Nephron progenitor cell (in vitro differentiated cells): ENCODE measurements around the gene NBAS.
A peak's percentile ranks its signal among the peaks of the same experiment; 100 is the strongest.

Experiments used
- DNase-seq: peaks from one replicate; pipeline ENCODE4 v3.0.0; 2021
- H3K27ac Mint-ChIP-seq: 2 replicates; pipeline ENCODE4 v1.8.0; 2021; ENCODE audit warnings: mild to moderate bottlenecking, moderate library complexity, mixed read lengths
- H3K27me3 Mint-ChIP-seq: 2 replicates; pipeline ENCODE4 v1.8.0; 2021; ENCODE audit warnings: mild to moderate bottlenecking, low read depth, mixed read lengths; ENCODE audit not compliant: poor library complexity
- H3K36me3 Mint-ChIP-seq: 2 replicates; pipeline ENCODE4 v1.8.0; 2021; ENCODE audit warnings: low read depth, mixed read lengths
- H3K4me1 Mint-ChIP-seq: 2 replicates; pipeline ENCODE4 v1.8.0; 2021; ENCODE audit warnings: mixed read lengths
- H3K4me3 Mint-ChIP-seq: 2 replicates; pipeline ENCODE4 v1.8.0; 2021; ENCODE audit warnings: mild to moderate bottlenecking, moderate library complexity, mixed read lengths
- H3K9me3 Mint-ChIP-seq: 2 replicates; pipeline ENCODE4 v1.8.0; 2021; ENCODE audit warnings: mild to moderate bottlenecking, moderate library complexity, mixed read lengths
- TF ChIP-seq, protein P1 (sequence below): fragments of 200-600 bp; sonication (generic); IDR thresholded peaks from 2 replicates; pipeline ENCODE4 v1.5.0; 2021; ENCODE audit warnings: antibody characterized with exemption

Gene NBAS

DNA sequence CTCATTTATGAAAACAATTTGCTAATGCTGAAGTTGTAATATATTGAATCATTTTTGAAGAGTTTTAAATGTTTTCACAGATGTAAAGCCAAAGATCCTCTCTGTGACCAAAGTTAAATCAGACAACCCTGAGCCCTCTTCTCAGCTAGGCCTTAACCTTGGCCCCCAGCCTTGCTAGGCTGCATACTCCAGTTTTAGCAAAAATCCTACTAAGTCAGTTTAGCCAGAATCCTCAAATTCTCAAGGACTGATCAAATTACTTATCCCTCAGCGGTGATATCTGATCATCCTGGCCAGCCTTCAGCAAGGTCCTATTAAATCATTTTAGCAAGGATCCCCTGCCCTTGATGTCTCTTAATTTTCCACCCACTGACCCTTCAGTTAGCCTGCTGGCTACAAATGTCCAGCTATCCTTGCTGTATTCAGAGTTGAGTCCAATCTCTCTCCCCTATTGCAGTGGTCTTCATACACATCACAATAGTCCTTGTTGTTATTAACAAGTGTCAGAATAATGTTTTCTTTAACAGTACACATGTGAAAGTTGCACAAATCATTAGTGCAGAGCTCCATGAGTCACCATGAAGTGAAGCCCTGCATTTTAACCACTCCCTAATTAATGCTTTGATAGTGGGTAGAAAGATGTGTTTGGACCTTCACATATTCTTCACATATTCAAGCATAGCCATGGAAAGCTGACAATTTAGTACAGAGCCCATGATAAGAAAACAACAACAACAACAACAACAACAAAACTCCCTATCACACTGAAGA lies 206.4 kb downstream of the NBAS start:
- peak; percentile 3 for DNase-seq
- Mint-ChIP-seq H3K27ac (peak overlapping the region; percentile 87), H3K9me3 (peaks cover 4% of the 10 kb centered on the region), H3K27me3 (no peaks in the 10 kb centered on the region), H3K4me3 (no peak overlapping the region), H3K36me3 (peaks cover 84% of the 10 kb centered on the region), H3K4me1 (peaks cover 19% of the 10 kb centered on the region)
- TF ChIP-seq, protein P1, sequence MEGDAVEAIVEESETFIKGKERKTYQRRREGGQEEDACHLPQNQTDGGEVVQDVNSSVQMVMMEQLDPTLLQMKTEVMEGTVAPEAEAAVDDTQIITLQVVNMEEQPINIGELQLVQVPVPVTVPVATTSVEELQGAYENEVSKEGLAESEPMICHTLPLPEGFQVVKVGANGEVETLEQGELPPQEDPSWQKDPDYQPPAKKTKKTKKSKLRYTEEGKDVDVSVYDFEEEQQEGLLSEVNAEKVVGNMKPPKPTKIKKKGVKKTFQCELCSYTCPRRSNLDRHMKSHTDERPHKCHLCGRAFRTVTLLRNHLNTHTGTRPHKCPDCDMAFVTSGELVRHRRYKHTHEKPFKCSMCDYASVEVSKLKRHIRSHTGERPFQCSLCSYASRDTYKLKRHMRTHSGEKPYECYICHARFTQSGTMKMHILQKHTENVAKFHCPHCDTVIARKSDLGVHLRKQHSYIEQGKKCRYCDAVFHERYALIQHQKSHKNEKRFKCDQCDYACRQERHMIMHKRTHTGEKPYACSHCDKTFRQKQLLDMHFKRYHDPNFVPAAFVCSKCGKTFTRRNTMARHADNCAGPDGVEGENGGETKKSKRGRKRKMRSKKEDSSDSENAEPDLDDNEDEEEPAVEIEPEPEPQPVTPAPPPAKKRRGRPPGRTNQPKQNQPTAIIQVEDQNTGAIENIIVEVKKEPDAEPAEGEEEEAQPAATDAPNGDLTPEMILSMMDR, result no peak

DNA sequence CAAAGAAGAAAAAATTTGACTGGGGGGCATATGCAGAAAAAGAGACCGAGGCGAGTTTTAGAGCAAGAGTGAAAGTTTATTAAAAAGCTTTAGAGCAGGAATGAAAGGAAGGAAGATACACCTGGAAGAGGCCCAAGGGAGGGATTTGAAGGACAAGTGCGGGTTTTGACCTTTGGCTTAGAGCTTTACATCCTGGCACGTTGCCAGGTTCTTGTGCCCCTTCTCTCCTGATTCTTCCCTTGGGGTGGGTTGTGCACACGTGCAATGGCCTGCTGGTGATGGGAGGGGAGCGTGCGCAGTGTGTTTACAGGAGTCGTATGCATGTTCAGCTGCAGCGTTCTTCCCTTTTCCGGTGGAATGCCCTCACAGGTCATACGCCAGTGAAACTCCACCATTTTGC lies 208.8 kb downstream of the NBAS start:
- DNase-seq, result no peak
- peaks cover 2% of the 10 kb centered on the region for H3K9me3 Mint-ChIP-seq
- no peaks in the 10 kb centered on the region for H3K27me3 Mint-ChIP-seq
- peaks cover 85% of the 10 kb centered on the region for H3K36me3 Mint-ChIP-seq
- no peak overlapping the region for H3K4me3 Mint-ChIP-seq
- no peak overlapping the region for H3K27ac Mint-ChIP-seq
- H3K4me1 Mint-ChIP-seq, result peaks cover 19% of the 10 kb centered on the region
- TF ChIP-seq, protein P1, result no peak

DNA sequence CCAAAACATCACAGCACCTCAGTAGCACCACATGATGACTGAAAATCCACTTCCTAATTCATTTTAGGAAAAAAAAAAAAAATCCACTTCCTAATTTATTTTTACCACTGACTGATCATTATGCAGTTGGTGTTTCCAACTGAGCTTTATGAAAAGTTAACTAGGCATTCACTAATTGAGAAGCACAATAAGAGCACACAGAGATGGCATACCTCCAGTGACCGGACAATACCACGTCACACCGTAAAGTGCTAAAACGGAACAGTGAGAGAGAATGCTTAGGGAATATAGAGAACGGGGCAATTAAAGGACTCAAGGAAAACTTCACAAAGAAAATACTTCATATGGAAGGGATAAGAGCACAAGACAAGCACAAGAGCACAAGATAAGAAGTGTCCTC lies 212.5 kb downstream of the NBAS start:
- Mint-ChIP-seq H3K4me1 (no peaks in the 10 kb centered on the region), H3K36me3 (peaks cover 96% of the 10 kb centered on the region), H3K4me3 (no peak overlapping the region), H3K27ac (no peak overlapping the region), H3K27me3 (no peaks in the 10 kb centered on the region), H3K9me3 (peaks cover 31% of the 10 kb centered on the region)
- TF ChIP-seq, protein P1, result no peak
- DNase-seq, result no peak

DNA sequence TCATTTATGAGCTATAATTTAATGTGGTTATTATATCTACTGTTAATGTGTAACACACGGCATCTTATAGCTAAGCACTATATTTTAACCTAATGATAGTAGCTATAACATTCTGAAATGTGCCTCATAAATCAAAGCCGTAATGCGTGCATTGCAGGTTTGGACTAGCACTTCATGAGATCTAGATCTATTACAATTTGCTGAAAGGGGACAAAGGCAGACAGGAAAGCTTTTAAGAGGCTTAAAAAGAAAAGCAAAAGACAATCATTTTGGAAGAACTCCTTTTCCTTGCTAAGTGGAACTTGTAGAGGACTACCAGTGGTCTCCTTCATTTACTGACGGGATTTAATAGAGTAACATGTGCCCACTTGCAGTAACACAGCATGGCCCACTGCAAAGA lies 213.1 kb downstream of the NBAS start:
- H3K36me3 Mint-ChIP-seq, result peaks cover 92% of the 10 kb centered on the region
- TF ChIP-seq, protein P1, result no peak
- no peaks in the 10 kb centered on the region for H3K27me3 Mint-ChIP-seq
- H3K4me1 Mint-ChIP-seq, result no peaks in the 10 kb centered on the region
- H3K4me3 Mint-ChIP-seq, result no peak overlapping the region
- no peak for DNase-seq
- peaks cover 33% of the 10 kb centered on the region for H3K9me3 Mint-ChIP-seq
- H3K27ac Mint-ChIP-seq, result no peak overlapping the region

DNA sequence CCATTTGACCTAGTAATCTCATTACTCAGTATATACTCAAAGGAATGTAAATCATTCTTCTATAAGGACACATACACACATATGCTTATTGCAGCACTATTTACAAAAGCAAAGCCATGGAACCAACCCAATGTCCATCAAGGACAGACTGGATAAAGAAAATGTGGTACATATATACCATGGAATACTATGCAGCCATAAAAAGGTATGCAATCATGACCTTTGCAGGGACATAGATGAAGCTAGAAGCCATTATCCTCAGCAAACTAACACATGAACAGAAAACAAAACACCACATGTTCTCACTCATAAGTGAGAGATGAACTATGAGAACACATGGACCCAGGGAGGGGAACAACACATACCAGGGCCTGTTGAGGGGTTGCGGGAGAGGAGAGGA lies 214.5 kb downstream of the NBAS start:
- Mint-ChIP-seq H3K4me1 (no peaks in the 10 kb centered on the region), H3K9me3 (peaks cover 35% of the 10 kb centered on the region), H3K27me3 (no peaks in the 10 kb centered on the region), H3K4me3 (no peak overlapping the region), H3K36me3 (peaks cover 89% of the 10 kb centered on the region), H3K27ac (no peak overlapping the region)
- DNase-seq, result no peak
- TF ChIP-seq, protein P1, result no peak
